Activated T-cell treated with anti-CD3 and anti-CD28 coated beads, Interleukin-2, amount 50 U/mL, for 24 hours (primary cell): ENCODE data around the gene KLF13.

Experiments used
- DNase-seq: peaks from one replicate; pipeline ENCODE4 v3.0.0-alpha.2; 2020
- H3K27ac Mint-ChIP-seq: 2 replicates; pipeline ENCODE4 v1.8.0; 2020; ENCODE audit warnings: mild to moderate bottlenecking, mixed read lengths
- H3K27me3 Mint-ChIP-seq: 2 replicates; pipeline ENCODE4 v1.8.0; 2020; ENCODE audit warnings: mixed read lengths
- H3K36me3 Mint-ChIP-seq: 2 replicates; pipeline ENCODE4 v1.8.0; 2020; ENCODE audit warnings: low read depth, mixed read lengths
- H3K4me1 Mint-ChIP-seq: 2 replicates; pipeline ENCODE4 v1.8.0; 2020; ENCODE audit warnings: low read depth, mixed read lengths
- H3K4me3 Mint-ChIP-seq: 2 replicates; pipeline ENCODE4 v1.8.0; 2020; ENCODE audit warnings: mild to moderate bottlenecking, moderate library complexity, mixed read lengths
- H3K9me3 Mint-ChIP-seq: 2 replicates; pipeline ENCODE4 v1.8.0; 2020; ENCODE audit warnings: mixed read lengths

The KLF13 gene

DNA sequence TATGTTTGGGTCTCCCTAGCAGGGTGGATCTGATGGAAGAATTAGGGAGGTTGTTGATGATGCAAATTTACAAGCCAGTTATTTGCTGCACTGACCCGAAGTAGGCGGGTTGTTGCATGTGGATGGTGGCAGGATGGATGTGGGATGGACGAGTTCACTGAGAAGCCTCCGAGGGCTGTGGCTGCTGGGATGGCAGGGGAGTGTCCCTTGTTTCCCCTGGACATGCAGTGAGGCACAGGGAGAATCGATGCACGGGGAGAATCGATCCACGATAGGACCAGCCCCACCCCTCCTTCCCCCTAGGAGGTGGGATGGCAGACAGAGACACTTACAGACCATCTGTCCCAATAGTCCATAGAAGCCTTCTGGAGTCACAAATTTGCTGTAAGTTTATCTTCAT, 31.0 kb upstream of the KLF13 start:
- Mint-ChIP-seq H3K9me3 (no peaks in the 10 kb centered on the region), H3K36me3 (no peaks in the 10 kb centered on the region), H3K27ac (no peak overlapping the region), H3K4me1 (no peaks in the 10 kb centered on the region), H3K27me3 (no peaks in the 10 kb centered on the region), H3K4me3 (no peak overlapping the region)
- no peak for DNase-seq

DNA sequence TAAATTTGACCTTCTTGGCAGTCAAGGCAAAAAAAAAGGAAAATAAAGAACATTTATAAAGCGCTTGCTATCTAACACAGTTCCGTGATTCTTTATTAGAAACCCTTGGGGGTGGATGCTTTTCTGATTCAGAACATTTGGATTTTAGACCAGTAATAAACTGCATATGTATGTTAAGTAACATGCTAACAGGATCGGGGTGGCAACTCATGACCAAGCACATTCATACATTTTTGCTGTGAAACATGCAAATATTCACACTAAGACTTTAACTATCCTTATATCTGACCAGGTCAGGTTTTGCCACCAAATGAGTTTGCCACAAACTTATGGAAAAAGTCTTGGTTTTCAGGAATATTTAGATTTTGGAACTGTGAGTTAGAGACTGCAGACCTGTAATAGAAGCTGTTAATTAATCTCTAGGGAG, 30.4 kb upstream of the KLF13 start:
- no peak overlapping the region for H3K27ac Mint-ChIP-seq
- no peak overlapping the region for H3K4me3 Mint-ChIP-seq
- no peak for DNase-seq
- no peaks in the 10 kb centered on the region for H3K27me3 Mint-ChIP-seq
- H3K9me3 Mint-ChIP-seq, result no peaks in the 10 kb centered on the region
- H3K4me1 Mint-ChIP-seq, result no peaks in the 10 kb centered on the region
- no peaks in the 10 kb centered on the region for H3K36me3 Mint-ChIP-seq

GRCh38 chr15:31296646-31297574, 29.7 kb upstream of the KLF13 start:
- Mint-ChIP-seq H3K4me3 (no peak overlapping the region), H3K27ac (no peak overlapping the region), H3K9me3 (no peaks in the 10 kb centered on the region)

DNA sequence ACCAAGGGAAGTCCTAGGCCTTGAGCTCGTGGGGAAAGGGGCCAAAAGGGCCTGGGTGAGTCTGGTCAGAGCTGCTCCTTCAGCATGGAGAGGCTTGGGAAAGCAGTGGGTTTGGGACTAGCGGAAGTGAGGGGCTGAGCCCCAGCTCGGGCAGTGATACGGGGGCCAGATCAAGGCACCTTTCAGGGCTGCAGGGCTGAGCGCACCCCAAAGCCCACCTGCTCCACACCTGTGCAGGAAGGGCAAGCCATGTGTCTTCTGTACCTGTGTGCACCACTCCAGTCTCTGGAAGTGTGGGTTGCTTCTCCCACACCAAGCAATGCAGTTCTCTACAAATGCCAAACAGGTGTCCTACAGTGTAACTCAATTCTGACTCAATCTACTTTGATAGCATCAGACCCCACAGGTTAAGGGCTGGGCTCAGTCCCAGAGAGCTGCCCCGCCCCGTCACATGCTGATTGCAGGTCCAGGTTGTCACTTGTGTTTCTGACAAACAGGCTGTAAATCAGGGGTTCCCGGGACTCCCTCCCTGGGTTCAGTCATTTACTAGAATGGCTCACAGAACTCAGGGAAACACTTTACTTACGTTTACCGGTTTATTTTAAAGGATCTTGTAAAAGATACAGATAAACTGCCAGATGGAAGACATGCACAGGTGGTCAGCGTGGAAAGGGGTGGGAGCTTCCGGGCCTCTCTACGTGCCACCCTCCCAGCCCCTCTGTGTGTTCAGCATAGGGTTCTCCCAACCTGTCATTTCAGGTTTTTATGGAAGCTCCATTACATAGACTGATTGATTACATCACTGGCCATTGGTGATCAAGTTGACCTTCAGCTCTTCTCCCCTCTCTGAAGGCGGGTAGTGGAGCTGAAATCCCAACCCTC, 28.8 kb upstream of the KLF13 start:
- no peaks in the 10 kb centered on the region for H3K9me3 Mint-ChIP-seq
- no peak overlapping the region for H3K4me3 Mint-ChIP-seq
- no peak overlapping the region for H3K27ac Mint-ChIP-seq
- peaks cover 6% of the 10 kb centered on the region for H3K4me1 Mint-ChIP-seq
- no peaks in the 10 kb centered on the region for H3K36me3 Mint-ChIP-seq
- H3K27me3 Mint-ChIP-seq, result no peaks in the 10 kb centered on the region
- no peak for DNase-seq

More at GRCh38 chr15:31296646-31297574, 29.7 kb upstream of the KLF13 start:
- Mint-ChIP-seq H3K27me3 (no peaks in the 10 kb centered on the region), H3K4me1 (no peaks in the 10 kb centered on the region), H3K36me3 (no peaks in the 10 kb centered on the region)
- DNase-seq, result no peak

GRCh38 chr15:31298707-31299172, 27.9 kb upstream of the KLF13 start:
- Mint-ChIP-seq H3K27ac (no peak overlapping the region), H3K4me1 (peaks cover 15% of the 10 kb centered on the region), H3K27me3 (no peaks in the 10 kb centered on the region), H3K4me3 (no peak overlapping the region), H3K36me3 (no peaks in the 10 kb centered on the region), H3K9me3 (no peaks in the 10 kb centered on the region)
- no peak for DNase-seq

DNA sequence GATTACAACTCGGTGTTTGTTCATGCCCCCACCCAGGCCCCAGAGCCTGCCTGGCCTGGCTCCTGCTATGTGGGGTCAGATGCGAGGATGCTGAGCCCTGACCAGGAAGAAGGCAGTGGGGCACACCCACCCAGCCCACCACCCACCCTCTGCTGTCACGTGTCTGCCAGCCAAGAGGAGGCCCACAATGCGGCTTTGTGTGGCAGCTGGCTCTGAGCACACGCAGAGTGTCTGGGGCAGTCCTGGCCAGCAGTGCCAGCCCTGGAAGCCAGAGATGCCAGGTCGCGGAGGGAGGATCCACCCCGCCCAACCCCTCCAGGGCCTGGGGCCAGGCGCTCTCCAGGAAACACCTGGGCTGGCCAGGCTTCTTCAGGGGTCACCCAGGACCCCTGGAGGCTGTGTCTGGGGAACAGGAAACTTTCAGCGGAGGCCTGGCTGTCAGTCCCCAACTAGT, 26.4 kb upstream of the KLF13 start:
- Mint-ChIP-seq H3K4me3 (no peak overlapping the region), H3K36me3 (no peaks in the 10 kb centered on the region), H3K27ac (no peak overlapping the region), H3K4me1 (peaks cover 19% of the 10 kb centered on the region), H3K27me3 (no peaks in the 10 kb centered on the region), H3K9me3 (no peaks in the 10 kb centered on the region)
- DNase-seq, result no peak

- no peak overlapping the region for H3K4me3 Mint-ChIP-seq
- no peaks in the 10 kb centered on the region for H3K36me3 Mint-ChIP-seq
- no peak overlapping the region for H3K27ac Mint-ChIP-seq
- no peak for DNase-seq
- H3K27me3 Mint-ChIP-seq, result no peaks in the 10 kb centered on the region
- H3K4me1 Mint-ChIP-seq, result peaks cover 19% of the 10 kb centered on the region
- H3K9me3 Mint-ChIP-seq, result no peaks in the 10 kb centered on the region
These were observed 25.5 kb upstream of the KLF13 start for GRCh38 chr15:31300981-31301672.

GRCh38 chr15:31301673-31301990, 25.0 kb upstream of the KLF13 start:
- Mint-ChIP-seq H3K27ac (no peak overlapping the region), H3K27me3 (no peaks in the 10 kb centered on the region), H3K36me3 (no peaks in the 10 kb centered on the region), H3K9me3 (no peaks in the 10 kb centered on the region), H3K4me3 (no peak overlapping the region), H3K4me1 (peaks cover 19% of the 10 kb centered on the region)
- no peak for DNase-seq

- no peak overlapping the region for H3K4me3 Mint-ChIP-seq
- DNase-seq, result no peak
- H3K27me3 Mint-ChIP-seq, result peaks cover under 1% of the 10 kb centered on the region
- peaks cover 19% of the 10 kb centered on the region for H3K4me1 Mint-ChIP-seq
- H3K9me3 Mint-ChIP-seq, result no peaks in the 10 kb centered on the region
- H3K36me3 Mint-ChIP-seq, result no peaks in the 10 kb centered on the region
- H3K27ac Mint-ChIP-seq, result peak overlapping the region; percentile 59
These were observed 24.5 kb upstream of the KLF13 start for GRCh38 chr15:31302029-31302657.

- peaks cover 26% of the 10 kb centered on the region for H3K4me1 Mint-ChIP-seq
- H3K27me3 Mint-ChIP-seq, result peaks cover 4% of the 10 kb centered on the region
- DNase-seq, result no peak
- H3K36me3 Mint-ChIP-seq, result no peaks in the 10 kb centered on the region
- H3K27ac Mint-ChIP-seq, result no peak overlapping the region
- H3K9me3 Mint-ChIP-seq, result no peaks in the 10 kb centered on the region
- no peak overlapping the region for H3K4me3 Mint-ChIP-seq
These were observed 23.6 kb upstream of the KLF13 start for GRCh38 chr15:31302778-31303725.

DNA sequence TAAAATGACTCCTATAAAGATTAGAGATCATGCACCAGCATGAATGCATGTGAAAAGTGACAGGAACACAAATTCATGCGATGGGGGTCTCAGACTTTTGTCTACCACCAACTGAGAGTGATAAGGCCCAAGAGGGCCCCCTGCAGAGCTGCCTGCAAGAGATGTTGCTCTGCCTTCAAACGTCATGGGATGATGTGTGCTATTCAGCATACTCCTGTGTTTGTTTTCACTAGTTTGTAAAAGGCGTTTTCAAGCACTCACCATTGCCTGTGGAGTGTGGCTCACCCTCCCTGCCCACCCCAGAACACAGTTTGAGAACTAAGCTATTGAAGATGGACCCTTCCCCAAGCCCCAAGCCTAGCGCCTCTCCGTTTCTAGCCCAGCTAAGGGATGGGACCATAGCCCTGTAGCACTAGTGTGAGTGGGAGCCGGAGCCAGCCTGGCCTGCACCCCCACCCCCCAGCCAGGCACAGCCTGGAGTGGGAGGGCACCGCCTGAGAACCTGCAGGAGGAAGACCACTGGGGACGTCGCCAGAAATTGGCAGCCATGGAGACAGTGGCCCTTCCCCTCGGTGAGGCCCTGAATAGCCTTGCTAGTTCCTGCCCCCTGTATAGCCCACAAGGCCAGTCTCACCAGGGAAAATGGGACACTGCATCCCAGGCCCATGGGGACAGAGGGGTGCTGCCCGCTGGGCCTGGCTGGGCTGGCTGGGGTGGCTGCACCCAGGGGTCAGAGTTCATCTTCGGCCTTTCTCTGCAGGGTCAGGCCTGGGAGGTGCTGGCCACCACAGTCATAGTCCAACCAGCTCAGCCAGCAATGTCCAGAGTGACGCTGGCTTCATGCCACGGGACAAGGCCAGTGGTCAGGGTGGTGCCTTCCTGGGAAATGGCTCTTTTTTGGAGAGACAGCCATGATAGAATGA, 22.6 kb upstream of the KLF13 start:
- Mint-ChIP-seq H3K9me3 (no peaks in the 10 kb centered on the region), H3K27ac (no peak overlapping the region), H3K36me3 (no peaks in the 10 kb centered on the region), H3K4me1 (peaks cover 36% of the 10 kb centered on the region), H3K27me3 (peaks cover 4% of the 10 kb centered on the region), H3K4me3 (no peak overlapping the region)
- DNase-seq, result no peak

GRCh38 chr15:31304751-31305365, 21.8 kb upstream of the KLF13 start:
- H3K9me3 Mint-ChIP-seq, result no peaks in the 10 kb centered on the region
- H3K27ac Mint-ChIP-seq, result no peak overlapping the region
- no peaks in the 10 kb centered on the region for H3K36me3 Mint-ChIP-seq
- H3K27me3 Mint-ChIP-seq, result peaks cover 4% of the 10 kb centered on the region
- no peak overlapping the region for H3K4me3 Mint-ChIP-seq
- H3K4me1 Mint-ChIP-seq, result peaks cover 36% of the 10 kb centered on the region
- no peak for DNase-seq
